Measurements from ENCODE around the gene DNAH2.

DNAH2 gene

DNA sequence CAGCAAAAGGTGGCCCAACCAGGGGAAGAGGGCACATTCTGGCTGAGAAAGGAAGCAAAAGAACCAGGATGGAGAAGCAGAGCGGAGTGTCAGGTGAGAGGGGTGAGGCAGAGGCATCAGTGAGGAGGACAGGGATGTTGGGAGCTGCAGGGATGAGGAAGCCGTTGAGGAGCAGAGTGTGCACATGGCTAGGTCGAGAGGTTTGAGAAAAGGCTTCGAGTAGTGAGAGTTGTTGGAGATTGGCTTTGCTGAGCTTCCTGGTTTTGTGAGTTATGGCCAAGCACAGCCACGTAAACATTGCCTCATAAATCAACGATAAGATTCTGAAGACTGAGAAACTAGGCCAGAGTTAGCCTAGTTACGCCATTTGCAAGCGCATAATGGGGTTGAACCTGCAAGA lies 26.9 kb downstream of the DNAH2 start:
- Histone ChIP-seq H3K36me3 (replicated peaks; ENCODE audit: insufficient read depth, low read length) (no peaks in the 10 kb centered on the region), H3F3A (ENCODE audit: insufficient read depth, low read length) (no peaks in the 10 kb centered on the region), H3K4me3 (ENCODE audit: low read length) (no peak overlapping the region), H3K4me2 (ENCODE audit: low read depth, low read length) (no peak overlapping the region), H3K27ac (ENCODE audit: low read length) (no peak overlapping the region), H3K9ac (ENCODE audit: low read length) (no peak overlapping the region), H3K27me3 (replicated peaks; ENCODE audit: insufficient read depth, low read length) (peaks cover 75% of the 10 kb centered on the region), H4K20me1 (ENCODE audit: insufficient read depth, low read length) (no peaks in the 10 kb centered on the region), H3K79me2 (ENCODE audit: low read length) (no peaks in the 10 kb centered on the region), H3K9me3 (replicated peaks; ENCODE audit: insufficient read depth, low read length) (no peaks in the 10 kb centered on the region), H2AFZ (ENCODE audit: low read length) (no peak overlapping the region), H3K9me2 (replicated peaks; ENCODE audit: insufficient read depth, low read length) (no peaks in the 10 kb centered on the region), H3K4me1 (ENCODE audit: low read length) (no peaks in the 10 kb centered on the region)
- TF ChIP-seq, protein P1, sequence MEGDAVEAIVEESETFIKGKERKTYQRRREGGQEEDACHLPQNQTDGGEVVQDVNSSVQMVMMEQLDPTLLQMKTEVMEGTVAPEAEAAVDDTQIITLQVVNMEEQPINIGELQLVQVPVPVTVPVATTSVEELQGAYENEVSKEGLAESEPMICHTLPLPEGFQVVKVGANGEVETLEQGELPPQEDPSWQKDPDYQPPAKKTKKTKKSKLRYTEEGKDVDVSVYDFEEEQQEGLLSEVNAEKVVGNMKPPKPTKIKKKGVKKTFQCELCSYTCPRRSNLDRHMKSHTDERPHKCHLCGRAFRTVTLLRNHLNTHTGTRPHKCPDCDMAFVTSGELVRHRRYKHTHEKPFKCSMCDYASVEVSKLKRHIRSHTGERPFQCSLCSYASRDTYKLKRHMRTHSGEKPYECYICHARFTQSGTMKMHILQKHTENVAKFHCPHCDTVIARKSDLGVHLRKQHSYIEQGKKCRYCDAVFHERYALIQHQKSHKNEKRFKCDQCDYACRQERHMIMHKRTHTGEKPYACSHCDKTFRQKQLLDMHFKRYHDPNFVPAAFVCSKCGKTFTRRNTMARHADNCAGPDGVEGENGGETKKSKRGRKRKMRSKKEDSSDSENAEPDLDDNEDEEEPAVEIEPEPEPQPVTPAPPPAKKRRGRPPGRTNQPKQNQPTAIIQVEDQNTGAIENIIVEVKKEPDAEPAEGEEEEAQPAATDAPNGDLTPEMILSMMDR (IDR thresholded peaks at IDR 0.05; ENCODE audit: low read length) = no peak
- TF ChIP-seq EZH2phosphoT487 (IDR thresholded peaks at IDR 0.05; ENCODE audit: low read length) (no peak), EZH2 (optimal IDR thresholded peaks at IDR 0.05; ENCODE audit: low read depth, low read length) (no peak)
- no peak for DNase-seq

DNA sequence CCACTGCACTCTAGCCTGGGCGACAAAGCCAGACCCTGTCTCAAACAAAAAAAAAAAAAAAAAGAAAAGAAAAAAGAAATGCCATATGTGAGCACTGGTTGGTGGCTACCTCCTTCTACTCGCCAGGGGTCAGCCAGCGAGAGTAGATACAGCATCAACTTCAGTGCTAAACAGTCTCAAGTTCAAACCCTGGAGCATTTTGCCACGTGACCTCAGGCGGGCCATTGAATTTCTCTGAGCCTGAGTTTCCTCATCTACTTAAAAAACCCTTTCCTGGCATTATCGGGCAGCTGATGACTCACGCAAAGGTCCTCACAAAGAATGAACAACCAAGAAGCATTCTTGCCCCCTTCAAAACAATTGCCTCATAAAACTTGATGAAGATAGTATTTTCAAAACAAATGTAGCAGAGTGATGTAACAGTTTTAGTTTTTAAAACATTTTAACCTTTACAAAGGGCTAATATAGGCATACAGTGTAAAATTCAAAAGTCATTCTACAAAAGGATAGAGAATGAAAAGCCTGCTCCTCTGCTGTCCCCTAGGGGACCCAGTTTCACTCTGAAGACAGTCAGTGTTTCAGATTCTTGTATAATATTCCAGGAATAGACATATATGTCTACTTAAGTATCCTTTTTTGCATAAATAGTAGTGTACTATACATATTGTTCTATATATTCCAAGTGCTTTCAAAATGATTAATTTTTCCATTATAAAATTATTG lies 28.4 kb downstream of the DNAH2 start:
- Histone ChIP-seq H3K9me2 (replicated peaks; ENCODE audit: insufficient read depth, low read length) (no peaks in the 10 kb centered on the region), H3K9me3 (replicated peaks; ENCODE audit: insufficient read depth, low read length) (no peaks in the 10 kb centered on the region), H3K4me2 (ENCODE audit: low read depth, low read length) (no peak overlapping the region), H3K36me3 (replicated peaks; ENCODE audit: insufficient read depth, low read length) (no peaks in the 10 kb centered on the region), H3K4me3 (ENCODE audit: low read length) (no peak overlapping the region), H3K9ac (ENCODE audit: low read length) (no peak overlapping the region), H4K20me1 (ENCODE audit: insufficient read depth, low read length) (no peaks in the 10 kb centered on the region), H3K27ac (ENCODE audit: low read length) (no peak overlapping the region), H3F3A (ENCODE audit: insufficient read depth, low read length) (no peaks in the 10 kb centered on the region), H2AFZ (ENCODE audit: low read length) (no peak overlapping the region), H3K27me3 (replicated peaks; ENCODE audit: insufficient read depth, low read length) (peaks cover 70% of the 10 kb centered on the region), H3K4me1 (ENCODE audit: low read length) (no peaks in the 10 kb centered on the region), H3K79me2 (ENCODE audit: low read length) (no peaks in the 10 kb centered on the region)
- TF ChIP-seq EZH2 (optimal IDR thresholded peaks at IDR 0.05; ENCODE audit: low read depth, low read length) = no peak
- no peak for TF ChIP-seq EZH2phosphoT487 (IDR thresholded peaks at IDR 0.05; ENCODE audit: low read length)
- TF ChIP-seq, protein P1 (IDR thresholded peaks at IDR 0.05; ENCODE audit: low read length) = no peak
- no peak for DNase-seq

GRCh38 chr17:7747635-7748071 lies 30.1 kb downstream of the DNAH2 start:
- Histone ChIP-seq H2AFZ (ENCODE audit: low read length) (no peak overlapping the region), H3K9ac (ENCODE audit: low read length) (no peak overlapping the region)

More at GRCh38 chr17:7747635-7748071, 30.1 kb downstream of the DNAH2 start:
- Histone ChIP-seq H3K36me3 (replicated peaks; ENCODE audit: insufficient read depth, low read length) (no peaks in the 10 kb centered on the region), H3K4me2 (ENCODE audit: low read depth, low read length) (no peak overlapping the region), H3K9me3 (replicated peaks; ENCODE audit: insufficient read depth, low read length) (no peaks in the 10 kb centered on the region), H3K4me1 (ENCODE audit: low read length) (no peaks in the 10 kb centered on the region), H4K20me1 (ENCODE audit: insufficient read depth, low read length) (no peaks in the 10 kb centered on the region), H3F3A (ENCODE audit: insufficient read depth, low read length) (no peaks in the 10 kb centered on the region), H3K27me3 (replicated peaks; ENCODE audit: insufficient read depth, low read length) (peaks cover 62% of the 10 kb centered on the region), H3K9me2 (replicated peaks; ENCODE audit: insufficient read depth, low read length) (no peaks in the 10 kb centered on the region), H3K27ac (ENCODE audit: low read length) (no peak overlapping the region), H3K4me3 (ENCODE audit: low read length) (no peak overlapping the region), H3K79me2 (ENCODE audit: low read length) (no peaks in the 10 kb centered on the region)
- TF ChIP-seq, protein P1 (IDR thresholded peaks at IDR 0.05; ENCODE audit: low read length) = no peak
- no peak for DNase-seq

Data from MM.1S (cell line).